ENCODE data around the gene PPP1R13B.
"Not testable (repeated sequence)": the region's sequence is repeated elsewhere in the genome, so short reads cannot be mapped to it uniquely, and the experiment has no call there.

PPP1R13B gene

GRCh38 chr14:103698380-103699260, 148.8 kb downstream of the PPP1R13B start:
- no peak for DNase-seq (ENCODE audit: low read depth)

GRCh38 chr14:103697603-103698379, 149.6 kb downstream of the PPP1R13B start:
- DNase-seq (ENCODE audit: low read depth): no peak

DNA sequence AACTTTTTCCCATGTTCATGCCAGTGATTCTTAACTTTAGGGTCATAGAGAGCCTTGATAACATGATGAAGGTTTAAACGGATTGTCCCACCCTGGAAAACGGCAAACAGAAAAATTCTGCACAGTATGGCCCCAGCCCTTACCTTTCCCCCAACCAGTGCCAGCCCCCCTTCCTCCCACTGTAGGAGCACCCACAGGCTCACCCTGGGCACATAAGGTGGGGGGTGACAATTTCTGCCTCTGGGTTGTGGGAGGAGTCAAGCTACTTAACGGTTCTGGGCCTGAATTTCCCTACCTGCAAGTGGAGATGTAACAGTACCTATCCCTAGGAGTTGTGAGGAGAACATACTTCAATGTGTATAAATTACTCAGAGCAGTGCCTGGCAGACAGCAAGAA, 150.2 kb downstream of the PPP1R13B start:
- no peak for DNase-seq (ENCODE audit: low read depth)

- DNase-seq (ENCODE audit: low read depth): no peak
These were observed 150.8 kb downstream of the PPP1R13B start for GRCh38 chr14:103696466-103697071.

- no peak for DNase-seq (ENCODE audit: low read depth)
These were observed 151.3 kb downstream of the PPP1R13B start for GRCh38 chr14:103696070-103696402.

- DNase-seq (ENCODE audit: low read depth): no peak
These were observed 151.9 kb downstream of the PPP1R13B start for GRCh38 chr14:103695296-103696069.

- DNase-seq (ENCODE audit: low read depth): no peak
These were observed 152.8 kb downstream of the PPP1R13B start for GRCh38 chr14:103694572-103695026.

DNA sequence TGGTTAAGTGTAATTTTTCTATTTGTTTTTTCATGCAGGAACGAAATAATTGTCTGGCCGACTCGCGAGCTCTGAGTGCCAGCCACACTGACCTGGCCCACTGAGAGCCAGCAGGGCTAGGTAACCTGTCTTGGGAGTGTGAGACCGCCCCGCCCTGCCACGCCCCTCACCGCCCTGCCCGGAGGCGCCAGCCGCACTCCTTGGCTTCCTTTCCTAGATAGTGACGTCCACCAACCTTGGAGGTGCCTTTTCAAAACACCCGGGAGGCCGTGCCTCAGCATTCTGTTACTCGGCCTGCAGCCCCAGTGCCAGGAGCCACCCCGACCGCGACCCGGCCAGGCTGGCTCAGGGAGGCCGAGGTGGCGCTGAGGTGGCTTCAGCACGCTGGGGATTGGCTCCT, 153.9 kb downstream of the PPP1R13B start:
- DNase-seq (ENCODE audit: low read depth): no peak

DNA sequence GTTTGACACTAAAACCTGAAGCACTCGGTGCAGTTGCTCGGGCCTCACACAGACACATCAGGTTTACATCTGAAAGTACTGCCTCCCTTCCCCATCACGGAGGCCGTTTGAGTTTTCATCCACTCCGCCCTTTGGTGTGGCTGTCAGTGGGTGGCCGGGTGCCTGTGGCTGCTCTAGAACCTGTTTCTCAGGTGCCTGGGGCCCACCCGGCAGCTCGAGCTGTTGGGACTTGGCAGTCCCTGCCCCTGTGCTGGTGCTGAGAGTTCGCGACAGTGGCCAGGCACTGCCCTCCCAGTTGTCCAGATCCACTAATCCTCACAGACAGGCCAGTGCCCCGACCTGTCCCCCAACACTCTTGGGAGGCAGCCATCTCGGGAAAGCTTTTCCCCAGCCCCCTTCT, 154.5 kb downstream of the PPP1R13B start:
- no peak for DNase-seq (ENCODE audit: low read depth)

DNA sequence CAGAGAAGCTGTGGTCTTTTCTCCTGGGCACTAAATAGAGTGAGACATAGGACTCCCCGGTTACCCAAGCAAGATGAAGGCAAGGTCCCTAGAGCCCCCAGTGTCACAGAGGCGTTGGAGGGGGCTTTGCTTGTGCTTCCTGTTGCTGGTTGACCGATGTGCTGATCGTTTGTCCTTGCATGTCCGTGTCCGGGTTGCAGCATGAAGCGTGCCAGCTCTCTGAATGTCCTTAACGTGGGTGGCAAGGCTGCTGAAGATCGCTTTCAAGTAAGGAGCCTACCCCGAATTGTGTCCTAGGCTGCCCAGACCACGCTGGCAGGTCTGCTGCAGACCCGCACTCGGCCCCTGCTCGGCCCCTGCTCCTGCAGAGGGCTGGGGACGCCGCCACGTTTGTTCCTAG, 155.2 kb downstream of the PPP1R13B start:
- no peak for DNase-seq (ENCODE audit: low read depth)

- DNase-seq (ENCODE audit: low read depth): not testable (repeated sequence)
These were observed 155.7 kb downstream of the PPP1R13B start for GRCh38 chr14:103691655-103692054.

- no peak for DNase-seq (ENCODE audit: low read depth)
These were observed 157.0 kb downstream of the PPP1R13B start for GRCh38 chr14:103690332-103690731.

GRCh38 chr14:103688906-103689902, 158.2 kb downstream of the PPP1R13B start:
- DNase-seq (ENCODE audit: low read depth): peak; percentile 16

GRCh38 chr14:103688441-103688840, 158.9 kb downstream of the PPP1R13B start:
- DNase-seq (ENCODE audit: low read depth): no peak

- DNase-seq (ENCODE audit: low read depth): no peak
These were observed 159.7 kb downstream of the PPP1R13B start for GRCh38 chr14:103687712-103688111.

- DNase-seq (ENCODE audit: low read depth): no peak
These were observed 160.4 kb downstream of the PPP1R13B start for GRCh38 chr14:103686831-103687485.

GRCh38 chr14:103685276-103686211, 161.8 kb downstream of the PPP1R13B start:
- no peak for DNase-seq (ENCODE audit: low read depth)

GRCh38 chr14:103684871-103685270, 162.5 kb downstream of the PPP1R13B start:
- DNase-seq (ENCODE audit: low read depth): no peak

DNA sequence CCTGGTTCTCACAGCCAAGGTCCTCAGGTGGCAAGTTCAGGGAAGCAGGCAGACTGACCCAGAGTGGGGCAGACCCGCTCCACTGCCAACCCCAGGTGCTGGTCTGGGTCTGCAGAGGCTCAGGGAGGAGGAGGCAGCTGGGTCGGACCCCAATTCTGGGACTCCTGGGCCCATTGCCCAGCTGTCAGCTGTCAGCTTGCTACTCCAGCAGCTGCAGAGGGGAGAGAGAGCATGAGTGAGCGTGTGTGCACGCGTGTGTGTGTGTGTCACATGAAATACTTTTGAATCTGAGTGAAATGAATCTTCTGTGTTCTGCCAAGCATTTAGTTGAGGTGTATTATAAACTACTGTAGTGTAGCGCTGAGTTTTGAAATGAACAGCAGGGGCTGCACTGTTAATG, 162.9 kb downstream of the PPP1R13B start:
- no peak for DNase-seq (ENCODE audit: low read depth)
